HCT116 (cell line): ENCODE results near the gene HHATL. TPM values are rescaled to one million over a fixed set of nuclear protein-coding genes. Genes with fewer than 3 reads are reported as not detected.

ENCODE experiments used
- ATAC-seq: fragments of 200-7000 bp; cut with Tn5 transposase; 2 replicates; pipeline ENCODE4 v1.9.1; 2020; ENCODE audit warnings: mild to moderate bottlenecking, moderate library complexity
- BruUV-seq: library from RNA; stranded (reverse); fragments of 400-500 nt; replicated peaks from 2 replicates; lab custom pipeline; 2021; lab: Mats Ljungman, UMichigan
- CTCF ChIA-PET: fragments of 300-600 bp; sonication (Branson Sonifier 250); formaldehyde crosslinking; loops from one replicate; lab custom pipeline; 2021; ENCODE audit warnings: antibody characterized with exemption; lab: Charles Lee
- POLR2A ChIA-PET: fragments of 300-600, 350-600 bp; sonication (Branson Sonifier 250); formaldehyde crosslinking; loops from one replicate; lab custom pipeline; 2021; ENCODE audit warnings: antibody characterized with exemption; lab: Charles Lee
- RAD21 ChIA-PET, 2 experiments: fragments of 300-600 bp; sonication (Branson Sonifier 250); formaldehyde crosslinking; loops; one replicate each; lab custom pipeline; 2023; ENCODE audit warnings: low total read pairs in 2 of 2; ENCODE audit not compliant: uncharacterized antibody in 2 of 2, unreplicated experiment in 2 of 2, low non-redundant PET in 1 of 2; lab: Charles Lee
- DNase-seq: peaks from one replicate; pipeline ENCODE4 v3.0.0-alpha.2; 2010; ENCODE audit warnings: low read depth, low spot score
- H2AFZ ChIP-seq: fragments of 200-600 bp; shearing (Covaris generic), sonication (generic); 2 replicates; pipeline ENCODE4 v1.6.1; 2017; ENCODE audit warnings: low read depth, mixed run types, mixed read lengths, antibody characterized with exemption, low read length; ENCODE audit not compliant: poor library complexity, severe bottlenecking
- H3K27ac ChIP-seq: 2 replicates; pipeline ENCODE4 v1.5.1; 2012; ENCODE audit warnings: low read depth, low read length
- H3K27me3 ChIP-seq: fragments of 200-600 bp; sonication (generic); 2 replicates; pipeline ENCODE4 v1.6.1; 2016; ENCODE audit warnings: mixed run types, low read length, mixed read lengths; ENCODE audit not compliant: insufficient read depth
- H3K36me3 ChIP-seq, 2 experiments: fragments of 200-500 bp in 1 of 2; fragments of 200-600 bp in 1 of 2; sonication (Bioruptor generic) in 1 of 2; sonication (generic) in 1 of 2; 2 replicates each; pipeline versions ENCODE4 v1.5.1 to v1.6.1; 2014 to 2016; ENCODE audit warnings: low read length in 2 of 2, inconsistent platforms in 1 of 2, mixed read lengths in 1 of 2, mixed run types in 1 of 2; ENCODE audit not compliant: insufficient read depth in 2 of 2, control insufficient read depth in 1 of 2
- H3K4me1 ChIP-seq, 2 experiments: fragments of 200-600 bp in 1 of 2; sonication (generic) in 1 of 2; 2 replicates each; pipeline versions ENCODE4 v1.5.1 to v1.6.1; 2012 to 2017; ENCODE audit warnings: low read length in 2 of 2, inconsistent platforms in 1 of 2, mild to moderate bottlenecking in 1 of 2, mixed read lengths in 1 of 2, mixed run types in 1 of 2, moderate library complexity in 1 of 2; ENCODE audit not compliant: insufficient read depth in 2 of 2, control insufficient read depth in 1 of 2
- H3K4me2 ChIP-seq: fragments of 200-600 bp; sonication (generic); 2 replicates; pipeline ENCODE4 v1.6.1; 2017; ENCODE audit warnings: mixed run types, low read length, mixed read lengths
- H3K4me3 ChIP-seq, 2 experiments: fragments of 200-600 bp in 1 of 2; sonication (generic) in 1 of 2; replicated peaks in 1 of 2; 2 replicates each; pipeline ENCODE4 v1.5.1; 2011 to 2016; ENCODE audit warnings: low read length in 2 of 2, control low read depth in 1 of 2, low read depth in 1 of 2, mild to moderate bottlenecking in 1 of 2, mixed read lengths in 1 of 2, mixed run types in 1 of 2
- H3K79me2 ChIP-seq: fragments of 200-600 bp; sonication (generic); 2 replicates; pipeline ENCODE4 v1.6.1; 2017; ENCODE audit warnings: mild to moderate bottlenecking, mixed run types, low read length, moderate library complexity, mixed read lengths; ENCODE audit not compliant: insufficient read depth
- H3K9ac ChIP-seq: fragments of 200-600 bp; sonication (generic); 2 replicates; pipeline ENCODE4 v1.6.1; 2016; ENCODE audit warnings: low read length, mixed read lengths
- H3K9me2 ChIP-seq: fragments of 200-600 bp; sonication (generic), shearing (Covaris generic); 2 replicates; pipeline ENCODE4 v1.6.1; 2017; ENCODE audit warnings: mixed run types, mild to moderate bottlenecking, moderate library complexity; ENCODE audit not compliant: insufficient read depth
- H3K9me3 ChIP-seq, 2 experiments: fragments of 200-500 bp in 1 of 2; fragments of 200-600 bp in 1 of 2; sonication (Bioruptor generic) in 1 of 2; sonication (generic) in 1 of 2; 2 replicates each; pipeline ENCODE4 v1.6.1; 2014 to 2017; ENCODE audit warnings: low read length in 2 of 2, mixed read lengths in 2 of 2, inconsistent platforms in 1 of 2, low read depth in 1 of 2, mild to moderate bottlenecking in 1 of 2, mixed run types in 1 of 2, moderate library complexity in 1 of 2; ENCODE audit not compliant: control insufficient read depth in 1 of 2, insufficient read depth in 1 of 2
- H4K20me1 ChIP-seq: fragments of 200-600 bp; sonication (generic), shearing (Covaris generic); 2 replicates; pipeline ENCODE4 v1.6.1; 2017; ENCODE audit warnings: mixed run types, mild to moderate bottlenecking, moderate library complexity; ENCODE audit not compliant: insufficient read depth
- EZH2phosphoT487 ChIP-seq: fragments of 200-600 bp; IDR thresholded peaks from 2 replicates; pipeline ENCODE4 v1.6.1; 2018; ENCODE audit warnings: antibody characterized with exemption, borderline replicate concordance
- FOSL1 ChIP-seq: IDR thresholded peaks from 2 replicates; pipeline ENCODE4 v1.6.1; 2012; ENCODE audit warnings: low read depth
- RAD21 ChIP-seq: IDR thresholded peaks from 2 replicates; pipeline ENCODE4 v1.6.1; 2012; ENCODE audit warnings: low read depth, mild to moderate bottlenecking
- SIN3A ChIP-seq: IDR thresholded peaks from 2 replicates; pipeline ENCODE4 v1.6.1; 2012; ENCODE audit warnings: low read depth
- SP1 ChIP-seq: IDR thresholded peaks from 2 replicates; pipeline ENCODE4 v1.6.1; 2012; ENCODE audit warnings: low read depth
- SRF ChIP-seq: IDR thresholded peaks from 2 replicates; pipeline ENCODE4 v1.6.1; 2012; ENCODE audit warnings: low read depth
- YY1 ChIP-seq: IDR thresholded peaks from 2 replicates; pipeline ENCODE4 v1.6.1; 2011; ENCODE audit warnings: low read length, low read depth, moderate library complexity, mild to moderate bottlenecking; ENCODE audit not compliant: insufficient replicate concordance; ENCODE audit errors: extremely low read depth
- ZFX ChIP-seq: fragments of 450-650 bp; IDR thresholded peaks from 2 replicates; pipeline ENCODE4 v1.6.1; 2017
- ZNF274 ChIP-seq: fragments of 200-500 bp; sonication (Bioruptor generic); IDR thresholded peaks from 2 replicates; pipeline ENCODE4 v1.6.1; 2014; ENCODE audit warnings: mild to moderate bottlenecking, low read depth, low read length, inconsistent platforms
- intact Hi-C: fragments of 100-400 bp; cut with micrococcal nuclease; formaldehyde crosslinking; loops from 2 replicates; pipeline ENCODE4 v1.10.0; 2022
- total RNA-seq: library from RNA; stranded (reverse); gene quantifications from one replicate; pipeline ENCODE4 v1.2.1, GENCODE V29; 2021; ENCODE audit not compliant: unreplicated experiment
- TF ChIP-seq, protein P1 (sequence below): IDR thresholded peaks from 2 replicates; pipeline ENCODE4 v1.6.1; 2011; ENCODE audit warnings: mild to moderate bottlenecking, low read length, moderate library complexity; ENCODE audit not compliant: insufficient replicate concordance; ENCODE audit errors: extremely low read depth
- TF ChIP-seq, protein P2 (sequence below), 3 experiments: fragments of 200-600 bp in 1 of 3; sonication (generic) in 1 of 3; IDR thresholded peaks in 2 of 3; conservative IDR thresholded peaks in 1 of 3; 2 replicates each; pipeline ENCODE4 v1.5.1; 2012 to 2017; ENCODE audit warnings: low read depth in 2 of 3, low read length in 2 of 3, antibody characterized with exemption in 1 of 3, borderline replicate concordance in 1 of 3, control low read depth in 1 of 3, mild to moderate bottlenecking in 1 of 3, mixed read lengths in 1 of 3, mixed run types in 1 of 3, moderate library complexity in 1 of 3; ENCODE audit not compliant: insufficient read depth in 1 of 3

HHATL gene
- total RNA-seq, 1 experiment from 2014 or later: 0.52 TPM

DNA sequence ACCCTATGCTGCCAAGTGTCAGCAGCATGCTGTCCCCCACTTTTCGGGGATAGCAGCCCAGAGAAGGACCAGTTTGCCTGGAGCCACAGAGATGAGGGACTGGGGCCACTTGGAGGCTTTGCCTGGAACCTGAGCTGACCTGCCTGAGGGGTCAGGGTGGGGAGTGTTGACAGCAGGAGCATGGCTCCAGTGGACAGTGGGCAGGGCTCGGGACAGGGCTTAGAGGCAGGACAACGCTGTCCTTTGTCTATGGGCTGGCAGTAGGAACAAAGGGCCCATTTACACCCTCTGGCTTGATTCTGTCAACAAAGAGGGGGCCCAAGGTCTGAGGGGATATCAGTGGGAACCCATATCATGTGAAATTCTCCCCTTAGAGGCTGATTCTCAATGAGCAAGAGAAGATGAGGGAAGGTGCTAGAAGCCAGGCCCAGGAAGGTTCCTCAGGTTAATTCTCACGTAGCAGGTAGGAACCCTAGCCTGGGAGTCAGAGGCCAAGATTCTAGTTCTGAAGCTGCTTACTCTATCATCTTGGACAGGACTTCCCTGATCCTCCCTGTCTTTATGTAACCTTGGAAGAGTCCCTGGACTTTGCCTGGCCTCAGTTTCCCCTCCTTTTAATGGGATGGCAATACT is 29.7 kb upstream of the HHATL start (continued):
- TF ChIP-seq SIN3A (no peak), YY1 (no peak), ZFX (no peak)
- TF ChIP-seq, protein P1, sequence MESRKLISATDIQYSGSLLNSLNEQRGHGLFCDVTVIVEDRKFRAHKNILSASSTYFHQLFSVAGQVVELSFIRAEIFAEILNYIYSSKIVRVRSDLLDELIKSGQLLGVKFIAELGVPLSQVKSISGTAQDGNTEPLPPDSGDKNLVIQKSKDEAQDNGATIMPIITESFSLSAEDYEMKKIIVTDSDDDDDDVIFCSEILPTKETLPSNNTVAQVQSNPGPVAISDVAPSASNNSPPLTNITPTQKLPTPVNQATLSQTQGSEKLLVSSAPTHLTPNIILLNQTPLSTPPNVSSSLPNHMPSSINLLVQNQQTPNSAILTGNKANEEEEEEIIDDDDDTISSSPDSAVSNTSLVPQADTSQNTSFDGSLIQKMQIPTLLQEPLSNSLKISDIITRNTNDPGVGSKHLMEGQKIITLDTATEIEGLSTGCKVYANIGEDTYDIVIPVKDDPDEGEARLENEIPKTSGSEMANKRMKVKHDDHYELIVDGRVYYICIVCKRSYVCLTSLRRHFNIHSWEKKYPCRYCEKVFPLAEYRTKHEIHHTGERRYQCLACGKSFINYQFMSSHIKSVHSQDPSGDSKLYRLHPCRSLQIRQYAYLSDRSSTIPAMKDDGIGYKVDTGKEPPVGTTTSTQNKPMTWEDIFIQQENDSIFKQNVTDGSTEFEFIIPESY: no peak
- TF ChIP-seq, all 23 proteins: peak for 0

DNA sequence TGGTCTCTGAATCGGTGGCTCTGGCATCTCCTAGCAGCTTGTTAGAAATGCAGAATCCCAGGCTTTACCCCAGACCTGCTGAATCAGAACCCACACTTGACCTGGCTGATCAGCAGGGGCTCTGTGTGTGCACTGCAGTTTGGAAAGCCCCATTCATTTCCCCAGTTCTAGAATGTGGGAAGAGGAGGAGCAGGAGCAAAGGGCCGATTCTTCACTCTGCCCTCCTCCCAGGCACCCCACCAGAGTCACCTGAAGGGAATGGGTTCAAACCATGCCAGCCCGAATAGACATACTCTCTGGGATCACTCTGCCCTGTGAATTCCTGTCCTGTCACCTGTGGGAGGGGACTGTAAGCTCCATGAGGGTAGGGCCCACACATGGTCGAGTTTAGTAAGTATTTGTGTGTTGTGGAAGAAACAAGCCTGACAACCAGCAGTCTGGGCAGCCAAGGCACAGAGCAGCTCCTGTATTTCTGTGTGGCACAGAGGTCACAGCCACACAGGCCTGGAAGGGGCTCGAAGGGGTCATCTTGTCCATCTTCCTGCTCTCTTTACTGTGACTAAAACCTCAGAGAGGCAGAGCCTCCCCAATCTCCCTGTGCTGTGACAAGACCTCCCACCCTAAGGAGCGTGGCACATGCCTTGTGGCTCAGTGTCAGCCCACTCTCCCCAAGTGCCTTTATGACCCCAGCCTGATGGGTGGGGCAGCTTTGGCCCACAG is 29.0 kb upstream of the HHATL start:
- H3K4me2 ChIP-seq: no peak overlapping the region
- no peaks in the 10 kb centered on the region for H3K4me1 ChIP-seq
- no peak for DNase-seq
- RAD21 ChIA-PET: no interaction called here
- intact Hi-C loops: no loop called here
- no peaks in the 10 kb centered on the region for H3K27me3 ChIP-seq
- H3K4me3 ChIP-seq: no peak overlapping the region
- H3K9me3 ChIP-seq: no peaks in the 10 kb centered on the region; a peak in 1 of 4 replicates
- H3K9ac ChIP-seq: no peak overlapping the region
- no peaks in the 10 kb centered on the region for H3K36me3 ChIP-seq
- H3K27ac ChIP-seq: no peak overlapping the region
- CTCF ChIA-PET: no interaction called here
- no peaks in the 10 kb centered on the region for H4K20me1 ChIP-seq
- TF ChIP-seq FOSL1 (no peak), YY1 (no peak), SP1 (no peak), ZFX (no peak), SRF (no peak), RAD21 (no peak), EZH2phosphoT487 (no peak), SIN3A (no peak), ZNF274 (no peak)
- TF ChIP-seq, protein P2, sequence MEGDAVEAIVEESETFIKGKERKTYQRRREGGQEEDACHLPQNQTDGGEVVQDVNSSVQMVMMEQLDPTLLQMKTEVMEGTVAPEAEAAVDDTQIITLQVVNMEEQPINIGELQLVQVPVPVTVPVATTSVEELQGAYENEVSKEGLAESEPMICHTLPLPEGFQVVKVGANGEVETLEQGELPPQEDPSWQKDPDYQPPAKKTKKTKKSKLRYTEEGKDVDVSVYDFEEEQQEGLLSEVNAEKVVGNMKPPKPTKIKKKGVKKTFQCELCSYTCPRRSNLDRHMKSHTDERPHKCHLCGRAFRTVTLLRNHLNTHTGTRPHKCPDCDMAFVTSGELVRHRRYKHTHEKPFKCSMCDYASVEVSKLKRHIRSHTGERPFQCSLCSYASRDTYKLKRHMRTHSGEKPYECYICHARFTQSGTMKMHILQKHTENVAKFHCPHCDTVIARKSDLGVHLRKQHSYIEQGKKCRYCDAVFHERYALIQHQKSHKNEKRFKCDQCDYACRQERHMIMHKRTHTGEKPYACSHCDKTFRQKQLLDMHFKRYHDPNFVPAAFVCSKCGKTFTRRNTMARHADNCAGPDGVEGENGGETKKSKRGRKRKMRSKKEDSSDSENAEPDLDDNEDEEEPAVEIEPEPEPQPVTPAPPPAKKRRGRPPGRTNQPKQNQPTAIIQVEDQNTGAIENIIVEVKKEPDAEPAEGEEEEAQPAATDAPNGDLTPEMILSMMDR (IDR thresholded peaks at IDR 0.05 in 2 of 3, conservative IDR thresholded peaks at IDR 0.05 in 1 of 3; ENCODE audit: borderline replicate concordance in 1 of 3, insufficient read depth in 1 of 3, low read depth in 2 of 3, low read length in 2 of 3): no peak
- no peaks in the 10 kb centered on the region for H3K79me2 ChIP-seq
- POLR2A ChIA-PET: no interaction called here
- no TSS peak for BruUV-seq
- no peaks in the 10 kb centered on the region for H3K9me2 ChIP-seq
- H2AFZ ChIP-seq: no peak overlapping the region
- ATAC-seq: no peak
